BLaER1 (cell line): ENCODE data around the gene FCHSD2.

Source experiments
- H3K27ac ChIP-seq: shearing (Covaris generic); formaldehyde crosslinking; 2 replicates; pipeline ENCODE4 v1.8.1; 2022
- H3K27me3 ChIP-seq: shearing (Covaris generic); formaldehyde crosslinking; 2 replicates; pipeline ENCODE4 v1.8.1; 2022
- H3K36me3 ChIP-seq: shearing (Covaris generic); formaldehyde crosslinking; 2 replicates; pipeline ENCODE4 v1.8.1; 2022
- H3K4me1 ChIP-seq: shearing (Covaris generic); formaldehyde crosslinking; 2 replicates; pipeline ENCODE4 v1.8.1; 2022
- H3K4me2 ChIP-seq: shearing (Covaris generic); formaldehyde crosslinking; 2 replicates; pipeline ENCODE4 v1.8.1; 2022
- H3K4me3 ChIP-seq: shearing (Covaris generic); formaldehyde crosslinking; 2 replicates; pipeline ENCODE4 v1.8.1; 2022
- H3K9ac ChIP-seq: shearing (Covaris generic); formaldehyde crosslinking; 2 replicates; pipeline ENCODE4 v1.8.1; 2022
- H3K9me3 ChIP-seq: shearing (Covaris generic); formaldehyde crosslinking; 2 replicates; pipeline ENCODE4 v1.8.1; 2022
- H4K20me1 ChIP-seq: shearing (Covaris generic); formaldehyde crosslinking; 2 replicates; pipeline ENCODE4 v1.8.1; 2022
- Cebpa-rat ChIP-seq: shearing (Covaris generic); IDR thresholded peaks from 2 replicates; pipeline ENCODE4 v1.8.1; 2022

FCHSD2 gene

DNA sequence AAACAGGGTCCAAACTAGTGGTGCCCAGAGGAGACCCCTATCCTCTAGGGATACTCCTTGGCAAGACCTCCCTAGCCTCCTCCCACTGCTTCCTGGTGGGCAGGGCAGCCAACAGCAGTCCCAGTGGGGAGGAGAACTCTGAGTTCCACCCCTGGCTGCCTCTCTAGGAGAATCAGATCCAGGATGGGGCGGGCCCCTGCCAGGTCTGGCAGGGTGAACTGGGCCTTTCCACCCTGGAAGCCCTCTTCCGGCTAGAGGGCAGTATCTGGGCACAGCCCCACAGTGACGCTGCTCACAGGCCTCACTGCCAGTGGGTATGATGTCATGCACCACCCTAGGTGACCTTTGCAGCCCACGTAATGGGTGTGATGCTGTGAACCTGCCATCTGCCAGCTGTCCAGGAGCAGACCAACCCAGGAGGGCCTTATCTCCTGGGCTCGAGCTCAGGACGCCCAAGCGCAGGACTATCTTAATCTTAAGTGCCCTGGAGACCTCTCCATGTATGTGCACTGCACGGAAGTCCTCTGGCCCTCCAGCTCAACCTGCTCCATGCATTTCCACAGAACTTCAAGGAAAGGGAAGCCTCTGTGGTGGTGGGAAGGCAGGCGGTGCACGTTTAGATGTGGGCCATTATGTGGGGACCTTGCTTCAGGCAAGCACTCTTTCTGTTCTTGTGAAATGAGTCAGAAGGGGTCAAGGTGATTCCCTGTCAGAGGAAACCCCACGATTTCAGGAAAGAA is 31.8 kb upstream of the FCHSD2 start:
- Histone ChIP-seq H3K9ac (no peak overlapping the region), H4K20me1 (no peaks in the 10 kb centered on the region), H3K4me2 (peak overlapping the region; percentile 39), H3K27me3 (no peaks in the 10 kb centered on the region), H3K4me1 (peaks cover 51% of the 10 kb centered on the region), H3K27ac (peak overlapping the region; percentile 41; the same call in 1 of the 2 replicates), H3K9me3 (no peaks in the 10 kb centered on the region), H3K36me3 (no peaks in the 10 kb centered on the region), H3K4me3 (no peak overlapping the region)
- no peak for TF ChIP-seq Cebpa-rat

DNA sequence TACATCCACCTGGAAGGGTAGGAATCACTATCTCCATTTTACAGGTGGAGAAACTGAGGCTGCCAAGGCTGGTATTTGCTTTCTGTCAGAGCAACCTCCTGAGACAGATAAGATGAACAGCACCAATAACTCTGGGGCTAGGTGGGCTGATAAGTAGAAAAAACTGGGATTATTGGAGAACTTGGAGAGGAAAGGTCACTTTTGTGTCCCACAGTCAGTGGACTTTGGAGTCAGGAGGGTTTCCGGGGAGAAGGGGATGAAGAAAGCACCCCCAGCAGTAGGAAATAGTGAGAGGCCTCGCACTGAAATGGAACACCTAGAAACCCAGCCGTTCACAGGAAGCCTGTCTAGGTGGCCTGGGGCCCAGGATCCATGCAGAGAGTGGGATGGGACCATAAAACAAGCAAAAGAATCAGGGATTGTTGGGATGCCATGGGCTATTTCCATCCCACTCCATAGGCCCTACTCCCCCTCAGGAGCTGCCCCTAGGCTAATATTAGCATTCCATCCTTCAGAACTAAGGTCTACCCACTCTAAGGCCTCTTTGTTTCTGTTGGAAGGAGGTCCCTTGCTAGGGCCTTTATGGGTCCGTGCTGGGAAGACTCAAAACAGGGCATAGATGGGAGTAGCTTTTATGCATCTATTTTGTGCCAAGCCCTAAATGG is 31.0 kb upstream of the FCHSD2 start:
- Histone ChIP-seq H3K27ac (0 out of 2 replicates have a peak overlapping the region, but pooled peaks have one; percentile 41), H3K4me3 (no peak overlapping the region), H3K4me1 (peaks cover 51% of the 10 kb centered on the region), H3K4me2 (peak overlapping the region; percentile 39), H3K36me3 (no peaks in the 10 kb centered on the region), H3K27me3 (no peaks in the 10 kb centered on the region), H3K9me3 (no peaks in the 10 kb centered on the region), H4K20me1 (no peaks in the 10 kb centered on the region), H3K9ac (no peak overlapping the region)
- no peak for TF ChIP-seq Cebpa-rat

DNA sequence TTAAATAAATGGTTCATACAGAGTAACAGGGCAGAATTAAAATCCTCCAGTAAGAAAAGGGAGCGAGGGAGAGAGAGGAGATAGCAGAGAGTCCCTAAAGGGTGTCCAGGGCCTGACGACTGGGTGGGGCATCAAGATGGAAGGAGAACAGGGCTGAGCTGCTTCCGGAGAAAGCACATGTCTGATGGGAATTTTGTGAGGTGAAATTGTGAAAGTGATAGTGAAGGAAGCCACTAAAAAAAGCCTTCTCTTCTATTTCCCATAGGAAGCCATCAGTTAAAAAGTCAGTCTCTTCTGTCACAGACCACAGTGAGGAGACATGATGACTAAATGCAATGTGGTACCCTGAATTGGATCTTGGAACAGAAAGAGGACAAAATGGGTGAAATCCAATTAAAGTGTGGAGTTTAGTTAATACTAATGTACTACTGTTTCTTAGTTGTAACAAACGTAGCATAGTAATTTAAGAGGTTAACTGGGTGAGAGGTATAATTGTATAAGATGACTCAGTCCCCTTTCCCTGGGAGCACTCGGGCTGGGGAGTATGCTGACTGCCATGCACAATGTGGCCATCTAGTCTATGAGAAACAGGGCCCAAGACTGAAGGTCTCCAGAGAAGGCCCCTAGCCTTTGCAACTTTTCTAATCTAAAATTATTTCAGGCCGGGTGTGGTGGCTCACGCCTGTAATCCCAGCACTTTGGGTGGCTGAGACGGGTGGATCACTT is 29.5 kb upstream of the FCHSD2 start:
- peaks cover 36% of the 10 kb centered on the region for H3K4me1 ChIP-seq
- no peaks in the 10 kb centered on the region for H3K36me3 ChIP-seq
- H3K27me3 ChIP-seq = no peaks in the 10 kb centered on the region
- no peak overlapping the region for H3K9ac ChIP-seq
- H3K9me3 ChIP-seq = no peaks in the 10 kb centered on the region
- TF ChIP-seq Cebpa-rat = no peak
- no peaks in the 10 kb centered on the region for H4K20me1 ChIP-seq
- no peak overlapping the region for H3K4me3 ChIP-seq
- H3K4me2 ChIP-seq = no peak overlapping the region
- no peak overlapping the region for H3K27ac ChIP-seq

DNA sequence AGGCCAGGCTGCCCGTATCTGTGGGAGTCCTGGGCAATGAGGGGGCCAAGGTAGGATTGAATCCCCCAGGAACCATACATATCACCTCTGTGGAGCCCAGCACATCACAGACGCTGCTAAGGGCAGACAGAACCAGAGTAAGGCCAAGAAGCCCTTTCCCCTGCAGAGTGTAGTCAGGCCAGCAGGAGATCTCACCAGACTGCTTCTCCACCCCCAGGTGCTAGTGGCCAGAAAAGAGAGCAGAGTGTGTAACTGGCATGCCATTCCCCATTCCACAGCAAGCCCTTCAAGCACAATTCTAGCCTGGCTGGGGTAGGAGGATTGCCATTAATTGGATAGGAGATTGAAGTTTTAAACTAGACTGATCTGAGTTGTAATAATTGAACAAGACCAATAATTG is 28.0 kb upstream of the FCHSD2 start:
- Histone ChIP-seq H4K20me1 (no peaks in the 10 kb centered on the region), H3K9ac (no peak overlapping the region), H3K36me3 (no peaks in the 10 kb centered on the region), H3K4me1 (peaks cover 25% of the 10 kb centered on the region), H3K4me2 (no peak overlapping the region), H3K9me3 (no peaks in the 10 kb centered on the region), H3K4me3 (no peak overlapping the region), H3K27me3 (no peaks in the 10 kb centered on the region), H3K27ac (0 out of 2 replicates have a peak overlapping the region, but pooled peaks have one; percentile 5)
- TF ChIP-seq Cebpa-rat = no peak

DNA sequence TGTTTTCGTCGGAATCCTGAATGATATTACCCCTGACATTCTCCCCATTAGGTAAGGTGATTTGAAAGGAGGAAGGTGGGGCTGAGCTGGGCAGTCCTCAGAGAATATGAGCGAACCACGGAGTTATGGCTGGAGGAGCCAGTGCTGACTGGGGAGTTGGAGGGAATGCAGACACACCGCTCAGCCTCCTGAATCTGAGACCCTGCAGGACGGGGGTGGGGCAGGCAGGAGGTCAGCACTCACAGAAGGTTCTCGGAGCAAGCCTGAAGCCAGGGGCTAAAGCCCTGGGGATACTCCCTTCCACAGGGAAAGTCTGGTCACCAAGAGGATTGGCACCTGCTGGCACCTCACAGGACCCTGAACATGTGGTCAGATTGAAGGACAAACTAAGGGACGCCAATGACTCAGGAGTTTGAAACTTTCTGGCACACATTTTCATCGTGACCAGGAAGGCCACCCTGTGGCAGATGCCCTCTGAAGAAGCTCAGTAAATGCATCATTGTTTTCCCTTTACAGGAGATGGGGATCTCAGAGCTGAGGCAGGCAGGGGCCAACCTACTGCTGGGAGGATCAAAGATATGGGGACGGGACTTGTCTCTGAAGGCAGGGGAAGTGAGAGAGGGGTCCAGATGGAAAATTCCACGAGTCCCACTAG is 26.9 kb upstream of the FCHSD2 start:
- H3K4me3 ChIP-seq = no peak overlapping the region
- H3K4me1 ChIP-seq = peaks cover 23% of the 10 kb centered on the region
- H3K27me3 ChIP-seq = no peaks in the 10 kb centered on the region
- H4K20me1 ChIP-seq = no peaks in the 10 kb centered on the region
- no peak overlapping the region for H3K9ac ChIP-seq
- H3K36me3 ChIP-seq = no peaks in the 10 kb centered on the region
- H3K27ac ChIP-seq = 0 out of 2 replicates have a peak overlapping the region, but pooled peaks have one; percentile 13
- TF ChIP-seq Cebpa-rat = no peak
- no peak overlapping the region for H3K4me2 ChIP-seq
- no peaks in the 10 kb centered on the region for H3K9me3 ChIP-seq

DNA sequence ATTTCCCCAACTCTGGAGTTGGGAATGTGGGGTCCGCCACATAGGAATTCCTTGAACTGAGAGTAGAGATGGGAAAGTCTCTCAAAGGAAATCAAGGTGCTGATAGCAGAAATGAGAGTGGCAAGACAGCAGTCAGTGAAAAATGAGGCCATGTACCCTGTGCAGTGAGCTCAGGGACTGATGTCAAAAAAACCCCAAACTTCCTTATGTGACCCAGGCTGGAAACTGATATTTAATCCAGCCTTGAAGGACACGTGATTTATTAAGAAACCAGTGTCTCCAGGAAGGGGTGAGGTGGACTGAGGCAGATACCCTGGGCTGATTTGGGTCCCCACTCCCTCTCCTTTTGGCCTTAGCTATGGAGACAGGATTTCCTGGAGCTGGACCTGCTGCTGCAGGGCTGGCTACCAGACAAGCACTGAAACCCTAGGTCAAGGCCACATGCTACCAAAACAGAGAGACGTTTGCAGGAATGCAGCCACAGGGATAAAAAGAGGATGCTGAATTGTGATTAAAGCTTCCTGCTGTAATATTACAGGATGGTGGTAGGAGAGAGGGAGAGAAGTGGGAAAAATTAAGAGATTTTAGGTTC is 25.3 kb upstream of the FCHSD2 start:
- Histone ChIP-seq H3K27me3 (no peaks in the 10 kb centered on the region), H3K9ac (no peak overlapping the region), H3K9me3 (no peaks in the 10 kb centered on the region), H3K4me1 (peaks cover 23% of the 10 kb centered on the region), H4K20me1 (no peaks in the 10 kb centered on the region), H3K27ac (no peak overlapping the region), H3K4me3 (no peak overlapping the region), H3K4me2 (no peak overlapping the region), H3K36me3 (no peaks in the 10 kb centered on the region)
- no peak for TF ChIP-seq Cebpa-rat

DNA sequence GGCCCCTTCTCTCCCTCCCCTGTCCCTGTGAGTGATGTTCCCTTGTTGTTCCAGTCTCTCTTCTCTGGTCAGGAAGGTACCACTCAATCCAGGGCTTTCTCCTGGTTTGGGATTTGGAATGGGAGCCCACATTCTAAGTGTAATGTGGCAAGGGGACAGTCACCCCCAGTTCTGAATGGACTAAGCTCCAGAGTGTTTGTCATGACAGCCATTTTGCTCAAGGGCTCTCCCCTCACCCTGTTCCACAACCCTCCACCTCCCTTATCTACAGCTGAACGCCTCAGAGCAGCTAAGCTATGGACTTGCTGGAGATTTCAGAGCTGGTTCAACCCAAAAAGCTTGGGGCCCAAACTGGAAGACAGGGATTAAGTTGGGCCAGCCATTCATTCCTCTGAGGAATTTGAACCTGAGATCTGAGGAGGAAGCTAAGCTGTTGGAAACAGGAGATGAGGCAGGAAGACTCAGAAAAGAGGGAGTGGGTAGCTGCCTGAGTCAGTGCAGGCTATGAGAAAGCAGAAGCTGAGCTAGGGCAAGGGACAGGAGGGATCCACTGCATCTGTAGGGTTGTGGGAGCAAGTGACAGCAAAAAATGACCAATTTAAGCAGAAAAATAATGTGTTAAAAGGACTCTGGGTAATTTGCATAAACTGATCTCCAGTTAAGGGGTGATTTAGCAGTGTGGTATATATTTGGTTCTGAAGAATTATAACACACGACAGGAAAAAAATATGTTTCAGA is 22.9 kb upstream of the FCHSD2 start:
- Histone ChIP-seq H3K36me3 (no peaks in the 10 kb centered on the region), H3K4me1 (peaks cover 12% of the 10 kb centered on the region), H3K4me3 (no peak overlapping the region), H3K4me2 (no peak overlapping the region), H3K9me3 (no peaks in the 10 kb centered on the region), H3K27me3 (no peaks in the 10 kb centered on the region), H4K20me1 (no peaks in the 10 kb centered on the region), H3K9ac (no peak overlapping the region), H3K27ac (no peak overlapping the region)
- no peak for TF ChIP-seq Cebpa-rat

DNA sequence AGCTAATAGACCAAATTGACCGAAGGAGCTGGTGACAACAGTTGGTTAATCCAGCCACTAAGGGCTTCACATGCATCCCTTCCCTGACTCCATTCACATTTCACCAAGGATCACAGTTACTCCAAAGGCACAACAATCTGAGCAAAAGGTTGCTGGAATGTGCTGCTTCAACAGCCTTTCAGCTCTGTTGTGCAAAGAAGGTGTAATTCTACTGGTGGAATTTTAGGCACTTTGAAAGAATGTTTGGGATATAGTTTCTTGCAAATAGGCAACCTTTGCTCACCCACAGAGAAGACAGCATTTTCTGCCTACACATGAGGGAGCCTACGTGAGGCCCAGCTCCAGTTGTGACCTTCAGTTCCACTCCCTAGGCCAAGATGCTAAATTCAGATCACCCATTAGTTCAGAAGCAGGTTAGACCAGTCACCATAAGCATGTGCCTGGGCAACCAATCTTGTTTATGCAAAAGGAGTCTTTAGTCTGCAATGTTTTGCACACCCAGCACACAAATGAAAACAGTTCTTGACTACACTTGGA is 21.6 kb upstream of the FCHSD2 start:
- Histone ChIP-seq H3K9me3 (no peaks in the 10 kb centered on the region), H4K20me1 (no peaks in the 10 kb centered on the region), H3K27me3 (no peaks in the 10 kb centered on the region), H3K4me2 (0 out of 2 replicates have a peak overlapping the region, but pooled peaks have one; percentile 60), H3K9ac (no peak overlapping the region), H3K4me1 (peaks cover 20% of the 10 kb centered on the region), H3K27ac (no peak overlapping the region), H3K36me3 (no peaks in the 10 kb centered on the region), H3K4me3 (no peak overlapping the region)
- TF ChIP-seq Cebpa-rat = no peak
